NT2/D1 (cell line): ENCODE measurements around the gene PARVA.

Source experiments
- SUZ12 ChIP-seq: IDR thresholded peaks from 2 replicates; pipeline ENCODE4 v1.6.1; 2011; ENCODE audit not compliant: insufficient read length, insufficient read depth; ENCODE audit errors: extremely low read depth
- YY1 ChIP-seq: IDR thresholded peaks from 2 replicates; pipeline ENCODE4 v1.6.1; 2011; ENCODE audit not compliant: insufficient read length, insufficient read depth
- ZNF274 ChIP-seq: IDR thresholded peaks from 2 replicates; pipeline ENCODE4 v1.6.1; 2011; ENCODE audit warnings: mild to moderate bottlenecking, low read depth, low read length

DNA sequence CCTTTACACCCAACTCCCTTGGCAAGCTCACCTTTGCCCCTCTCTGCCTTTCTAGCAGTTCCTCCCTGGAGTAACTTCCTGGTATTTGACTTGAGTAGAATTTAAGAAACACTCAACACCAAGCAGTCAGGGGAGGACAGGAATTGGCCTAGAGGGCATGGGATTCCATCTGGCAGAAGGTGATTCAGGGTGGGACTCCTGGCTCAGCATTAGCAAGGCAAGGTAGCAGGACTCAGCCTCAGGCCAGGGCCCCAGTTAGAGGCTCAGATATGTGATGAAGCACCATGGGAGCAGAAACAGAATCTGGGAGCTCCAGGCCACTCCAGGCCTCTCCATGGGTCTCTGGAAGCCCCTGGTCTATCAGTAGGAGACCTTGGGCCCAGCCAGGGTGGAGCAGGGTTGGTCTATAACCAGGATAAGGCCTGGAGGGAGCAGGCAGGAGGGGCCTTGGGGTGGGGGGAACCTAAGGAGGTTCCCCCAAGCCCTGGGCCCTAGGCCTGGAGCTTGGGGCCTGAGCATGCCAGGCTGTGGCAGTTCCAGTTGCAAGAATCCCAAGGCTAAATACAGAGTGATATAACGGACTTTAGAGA lies 148.2 kb downstream of the PARVA start:
- TF ChIP-seq YY1: no peak
- no peak for TF ChIP-seq ZNF274
- no peak for TF ChIP-seq SUZ12
